ENCODE results near the gene TRIM65. TPM values are rescaled to one million over a fixed set of nuclear protein-coding genes. Genes with fewer than 3 reads are reported as not detected.
"Not testable (repeated sequence)": the region's sequence is repeated elsewhere in the genome, so short reads cannot be mapped to it uniquely, and the experiment has no call there.

TRIM65 gene
- total RNA-seq, 6 experiments from 2014 or later = 10.3 to 12.6 (median 11.0) TPM

DNA sequence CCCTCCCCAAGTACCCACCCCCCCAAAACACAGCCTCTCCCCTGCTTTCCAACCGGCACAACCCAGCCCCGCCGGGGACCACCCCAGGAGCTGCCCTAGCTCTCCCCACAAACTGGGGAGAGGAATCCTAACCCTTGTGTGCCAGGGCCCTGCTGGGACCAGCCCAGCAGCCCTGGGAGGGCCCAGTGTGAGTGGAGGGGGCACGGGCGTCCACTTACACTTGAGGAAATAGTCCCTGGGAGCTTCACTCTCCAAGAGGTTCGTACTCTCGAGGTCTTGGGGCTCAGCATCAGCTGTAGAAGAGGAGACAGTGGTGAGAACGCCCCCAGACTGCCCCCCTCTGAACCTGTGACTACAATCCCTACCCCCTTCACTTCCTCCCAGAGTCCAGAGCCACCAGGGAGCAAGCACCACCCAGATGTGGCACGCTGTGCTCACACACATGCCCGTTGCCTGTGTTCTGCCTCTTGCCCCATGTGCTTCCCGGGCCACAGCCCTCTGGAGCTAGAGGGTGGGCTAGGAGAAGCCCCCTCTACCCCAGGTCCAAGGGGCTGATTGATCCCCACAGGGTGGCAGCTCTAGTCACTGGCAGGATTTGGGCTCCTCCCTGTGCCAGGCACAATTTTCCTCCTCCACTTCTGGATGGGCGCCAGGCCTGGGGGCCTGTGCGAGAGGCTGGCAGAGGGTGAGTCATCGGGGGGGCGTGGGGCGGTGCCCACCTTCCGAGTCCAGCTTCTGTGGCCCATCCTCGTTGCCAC lies 21.4 kb downstream of the TRIM65 start:
- Mint-ChIP-seq H3K27me3 (ENCODE audit: insufficient read depth) (peaks cover 2% of the 10 kb centered on the region; the same call in 1 of the 2 replicates), H3K4me1 (ENCODE audit: low read depth) (peaks cover 25% of the 10 kb centered on the region), H3K27ac (no peak overlapping the region), H3K4me3 (no peak overlapping the region), H3K9me3 (no peaks in the 10 kb centered on the region), H3K36me3 (ENCODE audit: low read depth) (no peaks in the 10 kb centered on the region)
- DNase-seq = no peak
- TF ChIP-seq, protein P1, sequence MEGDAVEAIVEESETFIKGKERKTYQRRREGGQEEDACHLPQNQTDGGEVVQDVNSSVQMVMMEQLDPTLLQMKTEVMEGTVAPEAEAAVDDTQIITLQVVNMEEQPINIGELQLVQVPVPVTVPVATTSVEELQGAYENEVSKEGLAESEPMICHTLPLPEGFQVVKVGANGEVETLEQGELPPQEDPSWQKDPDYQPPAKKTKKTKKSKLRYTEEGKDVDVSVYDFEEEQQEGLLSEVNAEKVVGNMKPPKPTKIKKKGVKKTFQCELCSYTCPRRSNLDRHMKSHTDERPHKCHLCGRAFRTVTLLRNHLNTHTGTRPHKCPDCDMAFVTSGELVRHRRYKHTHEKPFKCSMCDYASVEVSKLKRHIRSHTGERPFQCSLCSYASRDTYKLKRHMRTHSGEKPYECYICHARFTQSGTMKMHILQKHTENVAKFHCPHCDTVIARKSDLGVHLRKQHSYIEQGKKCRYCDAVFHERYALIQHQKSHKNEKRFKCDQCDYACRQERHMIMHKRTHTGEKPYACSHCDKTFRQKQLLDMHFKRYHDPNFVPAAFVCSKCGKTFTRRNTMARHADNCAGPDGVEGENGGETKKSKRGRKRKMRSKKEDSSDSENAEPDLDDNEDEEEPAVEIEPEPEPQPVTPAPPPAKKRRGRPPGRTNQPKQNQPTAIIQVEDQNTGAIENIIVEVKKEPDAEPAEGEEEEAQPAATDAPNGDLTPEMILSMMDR (IDR thresholded peaks at IDR 0.05) = no peak

DNA sequence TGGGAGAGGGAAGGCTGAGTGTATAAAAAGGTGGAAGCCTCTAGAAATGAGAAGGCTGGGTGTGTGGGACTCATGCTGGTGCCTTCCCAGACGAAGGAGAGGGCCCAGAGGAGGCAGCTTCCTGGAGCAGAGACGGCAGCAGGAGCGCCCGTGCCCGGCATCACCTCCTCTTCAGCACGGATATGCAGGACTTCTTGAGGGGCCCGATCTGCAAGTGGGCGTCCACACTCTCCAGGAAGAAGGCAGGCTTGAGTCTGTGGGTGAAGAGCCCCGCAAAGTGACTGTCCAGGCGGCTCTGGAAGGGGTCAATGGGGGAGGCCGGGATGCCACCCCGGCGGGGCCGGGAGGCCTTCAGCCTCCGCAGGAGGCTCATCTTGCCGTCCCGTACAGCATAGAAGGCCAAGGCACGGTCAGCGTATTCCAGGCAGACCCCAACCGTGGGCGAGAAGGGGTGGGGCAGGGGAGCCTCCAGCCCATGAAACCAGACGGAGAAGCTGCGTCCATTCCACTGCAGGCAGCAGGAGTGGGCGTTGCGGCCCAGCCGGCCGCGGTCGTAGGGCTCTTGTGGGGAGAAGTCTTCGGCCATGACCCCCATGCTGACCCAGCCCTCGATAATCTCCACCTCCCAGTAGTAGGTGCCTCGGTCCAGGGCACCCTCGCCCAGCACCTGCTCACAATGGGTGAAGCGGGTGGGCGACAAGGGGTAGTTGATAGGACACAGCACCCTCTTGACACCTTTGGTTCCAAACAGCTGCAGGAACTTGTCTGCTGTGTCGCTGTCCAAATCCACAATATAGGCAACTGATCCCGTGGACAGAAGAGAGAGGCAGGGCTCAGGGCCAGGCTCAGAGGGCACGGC lies 22.2 kb downstream of the TRIM65 start:
- Mint-ChIP-seq H3K27ac (no peak overlapping the region), H3K4me1 (ENCODE audit: low read depth) (peaks cover 27% of the 10 kb centered on the region), H3K27me3 (ENCODE audit: insufficient read depth) (no peaks in the 10 kb centered on the region; the same call in 1 of the 2 replicates), H3K4me3 (no peak overlapping the region), H3K36me3 (ENCODE audit: low read depth) (no peaks in the 10 kb centered on the region), H3K9me3 (no peaks in the 10 kb centered on the region)
- DNase-seq = no peak
- TF ChIP-seq, protein P1 (IDR thresholded peaks at IDR 0.05) = no peak

DNA sequence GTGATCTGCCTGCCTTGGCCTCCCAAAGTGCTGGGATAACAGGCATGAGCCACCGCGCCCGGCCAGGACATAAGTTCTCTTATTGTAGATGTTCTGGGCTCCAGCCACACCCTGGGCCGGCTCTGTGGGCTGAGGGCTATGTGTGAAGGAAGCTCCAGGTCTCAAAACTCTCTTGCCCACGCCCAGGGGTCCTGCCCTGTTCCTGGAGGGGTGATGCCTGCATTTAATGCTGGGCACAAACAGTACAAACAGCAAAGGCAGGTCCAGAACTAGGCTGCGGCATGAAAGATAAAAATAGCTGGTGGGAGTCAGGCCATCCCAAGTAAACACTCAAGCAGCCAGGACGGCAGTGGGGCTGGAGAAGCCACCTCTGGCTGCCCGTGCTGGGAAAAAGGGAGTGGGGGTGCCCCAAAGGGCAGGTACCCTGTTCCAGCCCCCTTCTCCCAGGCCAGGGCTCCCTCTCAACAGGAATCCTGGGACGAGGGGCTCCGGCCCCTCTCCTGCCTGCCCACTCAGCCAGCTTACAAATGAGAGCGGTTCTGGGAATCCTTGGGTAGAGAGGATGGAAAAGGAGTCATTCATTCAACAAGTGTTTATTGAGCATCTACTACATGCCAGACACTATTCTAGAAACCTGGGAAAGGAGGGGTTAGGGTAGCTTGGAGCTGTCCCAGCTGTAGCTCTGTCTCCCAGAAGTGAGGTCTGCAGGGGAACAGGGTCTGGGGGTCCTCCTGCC lies 23.0 kb downstream of the TRIM65 start:
- TF ChIP-seq, protein P1 (IDR thresholded peaks at IDR 0.05) = no peak
- no peak for DNase-seq
- H3K9me3 Mint-ChIP-seq = no peaks in the 10 kb centered on the region
- no peak overlapping the region; the same call in 1 of the 2 replicates for H3K27ac Mint-ChIP-seq
- H3K4me3 Mint-ChIP-seq = no peak overlapping the region
- no peaks in the 10 kb centered on the region for H3K36me3 Mint-ChIP-seq (ENCODE audit: low read depth)
- peaks cover 35% of the 10 kb centered on the region for H3K4me1 Mint-ChIP-seq (ENCODE audit: low read depth)
- no peaks in the 10 kb centered on the region; the same call in 1 of the 2 replicates for H3K27me3 Mint-ChIP-seq (ENCODE audit: insufficient read depth)

DNA sequence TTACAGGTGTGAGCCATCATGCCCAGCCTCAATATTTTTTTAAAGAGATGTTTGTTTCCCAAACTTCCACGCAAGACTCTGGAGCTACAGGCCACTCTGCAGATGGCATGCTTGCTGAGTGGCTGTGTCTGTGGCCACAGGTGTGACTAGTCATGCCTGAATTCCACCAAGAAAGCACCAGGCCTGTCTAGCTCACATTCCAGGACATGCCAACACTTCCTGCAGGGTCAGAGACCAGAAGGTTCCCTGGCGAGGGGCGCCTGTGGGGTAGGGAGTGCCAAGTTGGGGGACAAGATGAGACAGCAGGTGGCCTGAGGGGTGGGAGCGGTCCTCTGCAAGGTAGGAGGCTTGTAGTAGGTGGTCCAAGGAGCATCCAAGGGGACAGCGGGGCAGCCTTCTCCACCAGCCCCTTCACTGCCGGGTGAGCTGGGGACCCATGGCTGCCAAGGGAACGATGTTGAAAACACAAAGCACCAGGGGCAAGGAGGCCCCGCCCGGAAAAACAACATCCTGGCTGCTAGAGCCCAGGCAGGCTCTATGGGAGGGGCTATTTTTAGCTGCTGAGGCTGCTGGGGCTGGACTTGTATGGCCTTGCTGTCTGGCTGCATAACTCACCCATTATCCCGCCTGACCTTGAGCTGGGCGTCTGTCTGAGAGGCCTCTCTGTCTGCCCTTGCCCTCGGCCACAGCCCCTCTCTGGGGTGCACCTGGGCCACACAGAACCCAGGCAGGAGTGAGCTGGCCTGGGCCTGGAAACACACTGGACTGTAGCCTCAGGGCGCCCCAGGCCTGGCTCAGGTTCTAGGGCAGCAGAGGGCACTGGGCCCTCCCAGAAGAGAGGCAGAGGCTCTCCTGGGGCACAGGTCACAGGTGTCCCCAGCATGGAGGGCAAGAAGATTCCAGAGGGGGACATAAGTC lies 24.1 kb downstream of the TRIM65 start:
- Mint-ChIP-seq H3K9me3 (no peaks in the 10 kb centered on the region), H3K4me1 (ENCODE audit: low read depth) (peaks cover 35% of the 10 kb centered on the region), H3K27ac (peak overlapping the region; percentile 93), H3K27me3 (ENCODE audit: insufficient read depth) (no peaks in the 10 kb centered on the region; the same call in 1 of the 2 replicates), H3K4me3 (no peak overlapping the region), H3K36me3 (ENCODE audit: low read depth) (no peaks in the 10 kb centered on the region)
- TF ChIP-seq, protein P1 (IDR thresholded peaks at IDR 0.05) = no peak
- DNase-seq = peak; percentile 73

DNA sequence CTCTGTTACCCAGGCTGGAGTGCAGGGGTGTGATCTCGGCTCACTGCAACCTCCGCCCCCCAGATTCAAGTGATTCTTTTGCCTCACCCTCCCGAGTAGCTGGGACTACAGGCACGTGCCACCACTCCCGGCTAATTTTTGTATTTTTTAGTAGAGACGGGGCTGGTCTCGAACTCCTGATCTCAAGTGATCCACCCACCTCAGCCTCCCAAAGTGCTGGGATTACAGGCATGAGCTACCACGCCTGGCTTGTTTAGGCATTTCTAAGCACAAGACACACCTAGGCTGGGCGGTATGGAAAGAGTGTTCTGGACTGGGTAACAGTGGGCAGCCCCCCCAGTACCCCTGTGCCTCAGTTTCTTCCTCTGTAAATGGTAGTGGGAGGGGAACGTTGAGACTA lies 26.5 kb downstream of the TRIM65 start:
- Mint-ChIP-seq H3K4me1 (ENCODE audit: low read depth) (peaks cover 21% of the 10 kb centered on the region), H3K27ac (peak overlapping the region; percentile 88; the same call in 1 of the 2 replicates)
- not testable (repeated sequence) for H3K4me3 Mint-ChIP-seq; H3K9me3 Mint-ChIP-seq; DNase-seq; H3K27me3 Mint-ChIP-seq (ENCODE audit: insufficient read depth); H3K36me3 Mint-ChIP-seq (ENCODE audit: low read depth)
